Activated CD8-positive, alpha-beta T cell treated with anti-CD3 and anti-CD28 coated beads for 36 hours (primary cell): ENCODE data around the gene TJP3. TPM values are rescaled to one million over a fixed set of nuclear protein-coding genes. Genes with fewer than 3 reads are reported as not detected.

ENCODE experiments used
- ATAC-seq: fragments of 200-7000 bp; cut with Tn5 transposase; one replicate; pipeline ENCODE4 v1.10.0; 2021; ENCODE audit warnings: mild to moderate bottlenecking, moderate library complexity
- CTCF ChIA-PET: fragments of 350-600 bp; sonication (Branson Sonifier 250); formaldehyde crosslinking; loops from one replicate; lab custom pipeline; 2021; ENCODE audit warnings: antibody characterized with exemption; lab: Charles Lee
- POLR2A ChIA-PET: fragments of 350-600 bp; sonication (Branson Sonifier 250); formaldehyde crosslinking; loops from one replicate; lab custom pipeline; 2021; ENCODE audit warnings: antibody characterized with exemption; lab: Charles Lee
- DNase-seq: peaks from one replicate; pipeline ENCODE4 v3.0.0-alpha.2; 2020
- H3K27ac Mint-ChIP-seq: one replicate; pipeline ENCODE4 v1.8.0; 2021; ENCODE audit warnings: mild to moderate bottlenecking, mixed read lengths
- H3K27me3 Mint-ChIP-seq: one replicate; pipeline ENCODE4 v1.8.0; 2021; ENCODE audit warnings: mixed read lengths
- H3K36me3 Mint-ChIP-seq: one replicate; pipeline ENCODE4 v1.8.0; 2021; ENCODE audit warnings: low read depth, mixed read lengths
- H3K4me1 Mint-ChIP-seq: one replicate; pipeline ENCODE4 v1.8.0; 2021; ENCODE audit warnings: low read depth, mixed read lengths
- H3K4me3 Mint-ChIP-seq: one replicate; pipeline ENCODE4 v1.8.0; 2021; ENCODE audit warnings: mild to moderate bottlenecking, moderate library complexity, mixed read lengths
- H3K9me3 Mint-ChIP-seq: one replicate; pipeline ENCODE4 v1.8.0; 2021; ENCODE audit warnings: mixed read lengths
- intact Hi-C: fragments of 100-400 bp; cut with micrococcal nuclease; formaldehyde crosslinking; loops from one replicate; pipeline ENCODE4 v1.10.0; 2022
- total RNA-seq, 2 experiments: library from RNA; stranded (reverse); gene quantifications; one replicate each; pipeline ENCODE4 v1.2.3, GENCODE V29; 2021
- TF ChIP-seq, protein P1 (sequence below): fragments of 200-600 bp; IDR thresholded peaks from one replicate; pipeline ENCODE4 v1.8.0; 2022; ENCODE audit warnings: antibody characterized with exemption, mild to moderate bottlenecking

Gene TJP3
- total RNA-seq, 2 experiments from 2014 or later: 0.69 to 2.4 TPM

DNA sequence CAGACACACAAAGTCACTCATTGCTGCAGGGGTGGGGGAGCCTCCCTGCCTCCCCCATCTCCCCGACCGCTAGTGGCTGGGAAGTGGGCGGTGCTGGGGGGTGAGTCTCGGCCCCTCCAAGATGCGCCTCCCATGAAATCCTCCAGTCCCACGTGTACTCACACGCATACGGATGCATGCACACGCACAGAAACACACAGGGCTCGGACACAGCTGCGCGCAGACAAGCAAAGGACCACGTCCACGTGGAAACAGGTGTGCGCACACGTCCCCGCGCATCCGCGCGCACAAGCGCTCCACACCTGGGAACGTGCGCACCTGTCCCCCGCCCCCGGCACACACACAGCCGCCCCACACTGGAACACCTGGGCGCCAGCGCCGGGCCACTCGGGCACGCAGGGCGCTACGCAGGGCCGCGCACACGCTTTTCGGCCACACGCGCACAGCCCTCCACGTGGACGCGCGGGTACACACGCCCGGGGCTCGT, 77.3 kb downstream of the TJP3 start:
- TF ChIP-seq, protein P1, sequence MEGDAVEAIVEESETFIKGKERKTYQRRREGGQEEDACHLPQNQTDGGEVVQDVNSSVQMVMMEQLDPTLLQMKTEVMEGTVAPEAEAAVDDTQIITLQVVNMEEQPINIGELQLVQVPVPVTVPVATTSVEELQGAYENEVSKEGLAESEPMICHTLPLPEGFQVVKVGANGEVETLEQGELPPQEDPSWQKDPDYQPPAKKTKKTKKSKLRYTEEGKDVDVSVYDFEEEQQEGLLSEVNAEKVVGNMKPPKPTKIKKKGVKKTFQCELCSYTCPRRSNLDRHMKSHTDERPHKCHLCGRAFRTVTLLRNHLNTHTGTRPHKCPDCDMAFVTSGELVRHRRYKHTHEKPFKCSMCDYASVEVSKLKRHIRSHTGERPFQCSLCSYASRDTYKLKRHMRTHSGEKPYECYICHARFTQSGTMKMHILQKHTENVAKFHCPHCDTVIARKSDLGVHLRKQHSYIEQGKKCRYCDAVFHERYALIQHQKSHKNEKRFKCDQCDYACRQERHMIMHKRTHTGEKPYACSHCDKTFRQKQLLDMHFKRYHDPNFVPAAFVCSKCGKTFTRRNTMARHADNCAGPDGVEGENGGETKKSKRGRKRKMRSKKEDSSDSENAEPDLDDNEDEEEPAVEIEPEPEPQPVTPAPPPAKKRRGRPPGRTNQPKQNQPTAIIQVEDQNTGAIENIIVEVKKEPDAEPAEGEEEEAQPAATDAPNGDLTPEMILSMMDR: no peak
- H3K36me3 Mint-ChIP-seq: peaks cover 33% of the 10 kb centered on the region
- ATAC-seq (peak; percentile 25), DNase-seq (peak; percentile 48)
- CTCF ChIA-PET: interaction anchor here (2.6 to 3.4 kb wide), 2 partner anchors 33 to 37 kb away, joined by 12 to 13 read pairs; no protein-coding TSS in a partner anchor
- H3K27ac Mint-ChIP-seq: peak overlapping the region; percentile 80
- H3K4me1 Mint-ChIP-seq: peaks cover 13% of the 10 kb centered on the region
- POLR2A ChIA-PET: interaction anchor here (1.0 to 3.1 kb wide), 5 partner anchors 8 to 26 kb away, joined by 3 to 15 read pairs (median 5); partner anchors contain the start of gene MRPL54
- H3K27me3 Mint-ChIP-seq: no peaks in the 10 kb centered on the region
- peaks cover 17% of the 10 kb centered on the region for H3K9me3 Mint-ChIP-seq
- peak overlapping the region; percentile 84 for H3K4me3 Mint-ChIP-seq
- intact Hi-C loops: no loop called here

DNA sequence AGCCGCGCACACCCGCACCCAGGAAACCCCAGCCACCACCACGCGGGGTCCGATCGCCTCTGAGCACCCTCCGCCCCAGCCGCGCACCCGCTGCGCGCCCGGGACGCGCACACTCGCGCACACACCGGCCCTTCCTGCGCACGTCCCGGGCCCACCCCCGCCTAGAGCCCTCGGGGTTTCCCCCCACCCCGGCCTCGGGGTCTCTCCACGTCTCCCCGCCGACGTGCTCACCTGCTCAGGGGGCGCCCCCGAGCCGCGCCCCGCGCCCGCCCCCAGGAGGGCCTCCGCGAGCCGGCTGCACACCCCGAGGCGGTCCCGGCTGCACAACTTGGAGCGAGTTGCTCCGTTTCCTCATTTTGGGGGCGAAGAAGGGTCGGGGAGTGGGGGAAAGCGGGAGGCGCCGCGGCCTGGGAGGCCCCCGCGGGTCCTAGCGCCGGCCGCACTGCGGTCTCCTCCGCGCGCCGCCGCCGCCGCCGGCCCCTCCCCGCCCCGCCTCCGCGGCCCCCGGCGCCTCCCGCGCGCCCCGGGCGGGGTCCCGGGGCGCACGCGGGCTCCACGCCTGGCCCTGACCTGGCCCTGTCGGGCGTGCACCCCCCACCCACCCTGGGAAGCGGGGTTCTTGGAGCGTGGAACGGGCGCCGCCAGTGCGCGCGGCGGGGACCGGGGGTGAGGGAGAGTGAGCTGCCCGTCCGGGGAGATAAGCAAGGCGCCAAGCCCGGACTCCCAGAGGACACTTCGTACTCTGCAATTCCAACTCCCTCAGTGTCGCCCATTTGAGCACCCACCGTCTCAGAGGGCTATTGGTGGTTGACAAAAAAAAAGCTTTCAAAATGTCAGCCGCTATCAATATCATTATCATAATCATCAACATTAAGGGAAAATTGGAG, 78.0 kb downstream of the TJP3 start, which contains the start of gene MATK:
Gene MATK (minus strand): TSS at position 444 of the 887 bp plus-strand sequence. CDS start 1,246 bp downstream, outside the sequence.
- H3K4me1 Mint-ChIP-seq: peaks cover 13% of the 10 kb centered on the region
- peak within 1 kb of the TSS; percentile 80 for H3K27ac Mint-ChIP-seq

DNA sequence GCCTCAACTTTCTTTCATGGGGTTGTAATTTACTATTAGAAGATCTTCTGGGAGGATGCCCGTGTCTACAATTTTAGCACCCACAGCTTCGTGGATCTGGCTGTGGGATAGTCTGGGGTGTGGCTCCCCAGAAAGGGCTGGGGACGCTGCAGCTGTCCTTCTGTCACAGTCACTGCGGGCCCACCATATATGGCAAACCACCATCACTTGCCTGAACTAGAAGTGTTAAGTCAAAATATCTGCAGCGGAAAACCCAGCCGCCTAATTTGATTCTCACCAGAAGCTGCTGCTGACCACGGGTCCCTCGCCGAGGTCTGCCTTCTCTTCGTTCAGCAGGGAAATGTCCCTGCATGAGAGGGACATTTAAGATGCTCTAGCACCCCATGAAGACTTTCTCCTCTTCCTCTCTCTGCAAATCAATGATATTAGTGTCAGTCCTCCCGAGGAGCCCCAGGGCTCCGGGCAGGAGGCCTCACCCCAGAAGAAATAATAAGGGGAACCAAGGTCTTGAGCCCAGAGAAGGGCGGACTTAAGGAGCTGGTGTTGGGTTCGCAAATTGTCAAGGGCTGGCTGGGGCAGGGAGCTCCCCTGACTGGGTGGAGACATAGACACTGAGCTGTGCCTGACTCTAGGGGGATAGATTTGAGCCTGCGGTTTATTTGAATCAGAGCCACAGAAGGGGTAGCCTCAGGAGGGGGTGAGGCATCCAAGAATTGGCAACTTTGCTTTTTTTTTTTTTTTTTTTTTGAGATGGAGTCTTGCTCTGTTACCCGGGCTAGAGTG, 81.0 kb downstream of the TJP3 start:
- ChIA-PET CTCF (interaction anchor here (0.9 to 3.5 kb wide), 5 partner anchors 26 to 59 kb away, joined by 3 to 13 read pairs (median 3); partner anchors contain the start of genes APBA3 and MRPL54), POLR2A (interaction anchor here (0.6 to 1.5 kb wide), 4 partner anchors 16 to 193 kb away, joined by 3 to 4 read pairs (median 3); no protein-coding TSS in a partner anchor)
- ATAC-seq: peak; percentile 40
- peak overlapping the region; percentile 44 for H3K27ac Mint-ChIP-seq
- H3K9me3 Mint-ChIP-seq: no peaks in the 10 kb centered on the region
- TF ChIP-seq, protein P1: no peak
- peak; percentile 51 for DNase-seq
- intact Hi-C loops: no loop called here
- peaks cover 5% of the 10 kb centered on the region for H3K36me3 Mint-ChIP-seq
- H3K27me3 Mint-ChIP-seq: no peaks in the 10 kb centered on the region
- peaks cover 11% of the 10 kb centered on the region for H3K4me1 Mint-ChIP-seq
- no peak overlapping the region for H3K4me3 Mint-ChIP-seq

More for the DNA sequence above, 78.0 kb downstream of the TJP3 start, which contains the start of gene MATK:
- TF ChIP-seq, protein P1: no peak
- ChIA-PET POLR2A (interaction anchor here (0.7 to 1.6 kb wide), 3 partner anchors 10 to 26 kb away, joined by 3 to 9 read pairs (median 3); no protein-coding TSS in a partner anchor), CTCF (interaction anchor here (1.3 to 3.4 kb wide), 3 partner anchors 11 to 36 kb away, joined by 5 to 12 read pairs (median 11); no protein-coding TSS in a partner anchor)
- Mint-ChIP-seq H3K27me3 (no peaks in the 10 kb centered on the region), H3K4me3 (peak within 1 kb of the TSS; percentile 84), H3K9me3 (peaks cover 13% of the 10 kb centered on the region), H3K36me3 (peaks cover 28% of the 10 kb centered on the region)
- DNase-seq: peak; percentile 64
- intact Hi-C loops: no loop called here
- peak; percentile 57 for ATAC-seq

DNA sequence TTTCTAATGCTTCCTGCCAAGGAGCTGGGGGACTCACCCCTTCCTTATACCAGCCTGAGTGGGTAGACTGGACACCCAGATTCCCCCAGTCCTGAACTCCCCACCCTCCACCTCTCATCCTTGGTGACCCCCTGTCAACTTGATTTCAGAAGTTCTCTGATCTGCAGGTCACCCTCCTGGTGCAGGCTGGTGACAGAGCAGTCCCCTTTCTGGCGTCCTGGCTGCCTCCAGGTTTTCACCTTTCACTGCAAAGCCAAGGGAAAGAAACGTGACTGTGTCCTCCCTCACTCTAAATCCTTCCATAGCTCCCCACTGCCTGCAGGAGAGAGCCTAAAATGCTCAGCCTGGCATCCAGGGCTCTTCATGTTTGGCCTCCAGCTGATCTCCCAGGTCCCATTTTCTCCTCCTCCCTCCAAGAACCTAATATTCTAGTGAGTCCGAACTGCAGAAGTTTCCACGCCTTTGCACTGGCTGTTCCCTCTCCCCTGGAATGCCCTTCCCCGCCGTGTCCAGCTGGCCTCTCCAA, 82.1 kb downstream of the TJP3 start:
- Mint-ChIP-seq H3K4me3 (no peak overlapping the region), H3K4me1 (peaks cover 8% of the 10 kb centered on the region), H3K27ac (no peak overlapping the region), H3K9me3 (no peaks in the 10 kb centered on the region), H3K27me3 (no peaks in the 10 kb centered on the region), H3K36me3 (peaks cover 2% of the 10 kb centered on the region)
- intact Hi-C loops: no loop called here
- TF ChIP-seq, protein P1: no peak
- CTCF ChIA-PET: interaction anchor here (1.2 to 3.5 kb wide), 3 partner anchors 29 to 58 kb away, joined by 3 to 13 read pairs (median 5); no protein-coding TSS in a partner anchor
- POLR2A ChIA-PET: interaction anchor here (0.7 to 1.5 kb wide), 4 partner anchors 9 to 22 kb away, joined by 3 to 5 read pairs (median 4); no protein-coding TSS in a partner anchor
- DNase-seq (no peak), ATAC-seq (no peak)
